Liver (tissue), 2 donors: ENCODE measurements around the gene ATP6AP1.

Experiments
- JUND ChIP-seq, 2 donors: IDR thresholded peaks; 2 replicates each; pipeline ENCODE4 v1.6.1; 2016; ENCODE audit warnings: antibody characterized with exemption in 2 of 2
- TAF1 ChIP-seq: conservative IDR thresholded peaks from 2 replicates; pipeline ENCODE4 v1.6.1; 2016; ENCODE audit warnings: antibody characterized with exemption, mild to moderate bottlenecking
- donor health status: healthy.

GRCh38 chrX:154485150-154486051 lies 56.9 kb downstream of the ATP6AP1 start:
- no peak for TF ChIP-seq JUND (IDR thresholded peaks at IDR 0.05)
- TF ChIP-seq TAF1: no peak
